Measurements from ENCODE around the gene POU2AF3.

Gene POU2AF3

GRCh38 chr11:111329306-111330204, 31.2 kb downstream of the POU2AF3 start:
- no peak for DNase-seq

GRCh38 chr11:111330234-111330893, 32.0 kb downstream of the POU2AF3 start:
- no peak for DNase-seq

- DNase-seq = no peak
Observed at GRCh38 chr11:111331711-111332479, 33.5 kb downstream of the POU2AF3 start.

- no peak for DNase-seq
Observed at GRCh38 chr11:111334532-111335502, 36.5 kb downstream of the POU2AF3 start.

GRCh38 chr11:111335549-111335948, 37.2 kb downstream of the POU2AF3 start:
- DNase-seq = no peak

- DNase-seq = no peak
Observed at GRCh38 chr11:111336062-111336461, 37.7 kb downstream of the POU2AF3 start.

- DNase-seq = no peak
Observed at GRCh38 chr11:111336582-111337256, 38.4 kb downstream of the POU2AF3 start.

- DNase-seq = no peak
Observed at GRCh38 chr11:111339758-111340388, 41.5 kb downstream of the POU2AF3 start.

- no peak for DNase-seq
Observed at GRCh38 chr11:111342329-111342728, 44.0 kb downstream of the POU2AF3 start.

GRCh38 chr11:111344032-111344431, 45.7 kb downstream of the POU2AF3 start:
- no peak for DNase-seq

- no peak for DNase-seq
Observed at GRCh38 chr11:111347002-111347722, 48.8 kb downstream of the POU2AF3 start.

GRCh38 chr11:111347723-111348115, 49.4 kb downstream of the POU2AF3 start:
- no peak for DNase-seq

- no peak for DNase-seq
Observed at GRCh38 chr11:111348147-111348546, 49.8 kb downstream of the POU2AF3 start.

- no peak for DNase-seq
Observed at GRCh38 chr11:111349191-111349695, 50.9 kb downstream of the POU2AF3 start.

- no peak for DNase-seq
Observed at GRCh38 chr11:111350811-111351210, 52.5 kb downstream of the POU2AF3 start.

- no peak for DNase-seq
Observed at GRCh38 chr11:111351374-111352055, 53.2 kb downstream of the POU2AF3 start.

- DNase-seq = no peak
Observed at GRCh38 chr11:111352231-111352746, 53.9 kb downstream of the POU2AF3 start.

- DNase-seq = no peak
Observed at GRCh38 chr11:111352935-111353710, 54.8 kb downstream of the POU2AF3 start.
